Pancreas (tissue), 10 donors: Measurements from ENCODE around the gene NUDT17. TPM values are rescaled to one million over a fixed set of nuclear protein-coding genes. Genes with fewer than 3 reads are reported as not detected.
A peak's percentile ranks its signal among the peaks of the same experiment; 100 is the strongest.
"Not testable (repeated sequence)": the region's sequence is repeated elsewhere in the genome, so short reads cannot be mapped to it uniquely, and the experiment has no call there.

Experiments
- ATAC-seq, 4 donors: fragments of 200-7000 bp; cut with Tn5 transposase; one replicate each; pipeline versions ENCODE4 v1.8.0 to v1.9.1; 2020; ENCODE audit warnings: mild to moderate bottlenecking in 4 of 4, moderate library complexity in 4 of 4
- DNase-seq, 6 donors: peaks; one replicate each; pipeline ENCODE4 v3.0.0-alpha.2; 2020
- FAIRE-seq: peaks from 2 replicates; lab custom pipeline; 2012; peaks lifted over from hg19 to GRCh38; lab: Jason Lieb, UNC
- H3K27ac ChIP-seq, 4 donors: fragments of 200-600 bp; sonication (generic); 1 replicate in 3 of 4; 2 replicates in 1 of 4; pipeline versions ENCODE4 v1.5.0 to v1.8.0; 2020
- H3K27me3 ChIP-seq, 4 donors: fragments of 200-600 bp; one replicate each; pipeline ENCODE4 v1.8.0; 2021
- H3K36me3 ChIP-seq, 3 donors: fragments of 200-600 bp; sonication (generic) in 1 of 3; one replicate each; pipeline versions ENCODE4 v1.5.0 to v1.8.0; 2020 to 2021
- H3K4me1 ChIP-seq, 3 donors: fragments of 200-600 bp; one replicate each; pipeline ENCODE4 v1.8.0; 2021
- H3K4me3 ChIP-seq, 4 donors: fragments of 200-600 bp; sonication (generic) in 2 of 4; one replicate each; pipeline versions ENCODE4 v1.5.0 to v1.8.0; 2020 to 2021
- H3K9me3 ChIP-seq, 4 donors: fragments of 200-600 bp; one replicate each; pipeline ENCODE4 v1.8.0; 2021
- CTCF ChIP-seq, 4 donors: fragments of 200-600 bp; sonication (generic) in 3 of 4; IDR thresholded peaks; one replicate each; pipeline versions ENCODE4 v1.5.0 to v1.8.0; 2021; ENCODE audit warnings: antibody characterized with exemption in 4 of 4
- WGBS, 2 donors: extraction: QIAGEN DNeasy Blood & Tissue Kit; methylation state at CpG; one replicate each; pipeline ENCODE4 v1.1.7; 2013; 5-methylcytosine and 5-hydroxymethylcytosine counted together
- intact Hi-C, 3 donors: fragments of 100-400 bp; cut with DNase I; formaldehyde crosslinking; loops; one replicate each; pipeline versions ENCODE4 v1.11.1 to v1.14.2; 2022
- polyA plus RNA-seq, 2 donors: library from polyadenylated mRNA; stranded (reverse); fragments of 200-250 nt; gene quantifications; one replicate each; pipeline ENCODE4 v1.2.3, GENCODE V29; 2013
- total RNA-seq, 6 donors: library from RNA; stranded (reverse); fragmentation: NEBNext Ultra II Directional in 4 of 6; extraction: Animal tissue kit (Norgen Biotek cat#: 25700) in 4 of 6; gene quantifications; one replicate each; pipeline versions ENCODE4 v1.2.1 to v1.2.4, GENCODE V29; 2021 to 2023
- donor health status: healthy with polysubstance abuse.
- donor health status: DM: no; HTN: no; CAD: no; lungs with moderate emphysema.
- donor health status: DM: no; HTN: no; CAD: no.
- donor health status: control.
- donor health status: control.
- donor health status: Bipolar disorder and iron deficiency.
- donor health status: DM: yes; HTN: yes; CAD: no.
- donor health status: DM: no; HTN: no; CAD: no.
- donor health status: DM: no; HTN: no; CAD: no.
- donor health status: DM: yes; HTN: yes; CAD: no.

NUDT17 gene
- total and polyA plus RNA-seq, 8 donors, result 1.0 to 3.6 (median 2.0) TPM

GRCh38 chr1:145805057-145805456, 40.4 kb upstream of the NUDT17 start:
- Histone ChIP-seq H3K27me3 (no peaks in the 10 kb centered on the region), H3K36me3 (no peaks in the 10 kb centered on the region), H3K4me3 (no peak overlapping the region), H3K9me3 (no peaks in the 10 kb centered on the region), H3K27ac (no peak overlapping the region), H3K4me1 (peaks cover 0 to 17% (median 8%) of the 10 kb centered on the region in 3 donors)
- no peak for DNase-seq
- no peak for TF ChIP-seq CTCF (IDR thresholded peaks at IDR 0.05)
- WGBS, 2 donors, result 83 to 93% methylated on average over 1 of the region's 1 CpG
- no peak for FAIRE-seq
- no peak for ATAC-seq
- intact Hi-C loops, result no loop called here

- DNase-seq (no peak), ATAC-seq (no peak), FAIRE-seq (no peak)
- intact Hi-C loops, result no loop called here
- Histone ChIP-seq H3K36me3 (no peaks in the 10 kb centered on the region), H3K4me1 (peaks cover 0 to 17% (median 8%) of the 10 kb centered on the region in 3 donors), H3K27me3 (no peaks in the 10 kb centered on the region), H3K9me3 (no peaks in the 10 kb centered on the region), H3K4me3 (no peak overlapping the region), H3K27ac (no peak overlapping the region)
- 98 to 100% methylated on average over 4 of the region's 4 CpGs for WGBS, 2 donors
- no peak for TF ChIP-seq CTCF (IDR thresholded peaks at IDR 0.05)
Measured at GRCh38 chr1:145806408-145806807, 39.0 kb upstream of the NUDT17 start.

GRCh38 chr1:145806844-145807243, 38.6 kb upstream of the NUDT17 start:
- intact Hi-C loops, result no loop called here
- Histone ChIP-seq H3K4me1 (peaks cover 0 to 17% (median 8%) of the 10 kb centered on the region in 3 donors), H3K27ac (no peak overlapping the region), H3K36me3 (no peaks in the 10 kb centered on the region), H3K4me3 (no peak overlapping the region), H3K27me3 (no peaks in the 10 kb centered on the region), H3K9me3 (no peaks in the 10 kb centered on the region)
- DNase-seq, result no peak
- ATAC-seq, result no peak
- 81 to 88% methylated on average over 7 of the region's 7 CpGs for WGBS, 2 donors
- TF ChIP-seq CTCF (IDR thresholded peaks at IDR 0.05), result no peak
- no peak for FAIRE-seq

GRCh38 chr1:145812977-145813810, 32.2 kb upstream of the NUDT17 start:
- H3K36me3 ChIP-seq, H3K4me1 ChIP-seq, DNase-seq, FAIRE-seq, H3K27ac ChIP-seq, H3K27me3 ChIP-seq, intact Hi-C loops, ATAC-seq, H3K4me3 ChIP-seq, H3K9me3 ChIP-seq: not testable (repeated sequence)
- 73 to 82% methylated on average over 5 of the region's 6 CpGs for WGBS, 2 donors

- FAIRE-seq, H3K4me1 ChIP-seq, intact Hi-C loops, H3K27me3 ChIP-seq, H3K9me3 ChIP-seq, H3K36me3 ChIP-seq, DNase-seq, H3K27ac ChIP-seq, H3K4me3 ChIP-seq: not testable (repeated sequence)
- 16 to 17% methylated on average over 4 of the region's 6 CpGs for WGBS, 2 donors
- ATAC-seq, result peak in 3 of 4 donors; percentile 34 to 72 (median 53)
Measured at GRCh38 chr1:145818095-145818494, 27.3 kb upstream of the NUDT17 start.

- WGBS, 2 donors, result 0% methylated on average over 2 to 4 of the region's 16 CpGs
- H3K27ac ChIP-seq, H3K27me3 ChIP-seq, ATAC-seq, intact Hi-C loops, DNase-seq, FAIRE-seq, H3K9me3 ChIP-seq: not testable (repeated sequence)
- H3K4me3 ChIP-seq, result peak overlapping the region in 1 of 4 donors; percentile 68
- peaks cover 0 to 11% (median 0%) of the 10 kb centered on the region in 3 donors for H3K4me1 ChIP-seq
- H3K36me3 ChIP-seq, result peaks cover 0 to 13% (median 8%) of the 10 kb centered on the region in 3 donors
Measured at GRCh38 chr1:145822779-145823331, 22.6 kb upstream of the NUDT17 start.
